Superior temporal gyrus (tissue), 1 donor: ENCODE data around the gene PNMA1.
A peak's percentile ranks its signal among the peaks of the same experiment; 100 is the strongest.

Experiments
- DNase-seq: peaks from one replicate; pipeline ENCODE4 v3.0.0-alpha.2; 2016; ENCODE audit errors: extremely low spot score

PNMA1 gene, protein sequence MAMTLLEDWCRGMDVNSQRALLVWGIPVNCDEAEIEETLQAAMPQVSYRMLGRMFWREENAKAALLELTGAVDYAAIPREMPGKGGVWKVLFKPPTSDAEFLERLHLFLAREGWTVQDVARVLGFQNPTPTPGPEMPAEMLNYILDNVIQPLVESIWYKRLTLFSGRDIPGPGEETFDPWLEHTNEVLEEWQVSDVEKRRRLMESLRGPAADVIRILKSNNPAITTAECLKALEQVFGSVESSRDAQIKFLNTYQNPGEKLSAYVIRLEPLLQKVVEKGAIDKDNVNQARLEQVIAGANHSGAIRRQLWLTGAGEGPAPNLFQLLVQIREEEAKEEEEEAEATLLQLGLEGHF

DNA sequence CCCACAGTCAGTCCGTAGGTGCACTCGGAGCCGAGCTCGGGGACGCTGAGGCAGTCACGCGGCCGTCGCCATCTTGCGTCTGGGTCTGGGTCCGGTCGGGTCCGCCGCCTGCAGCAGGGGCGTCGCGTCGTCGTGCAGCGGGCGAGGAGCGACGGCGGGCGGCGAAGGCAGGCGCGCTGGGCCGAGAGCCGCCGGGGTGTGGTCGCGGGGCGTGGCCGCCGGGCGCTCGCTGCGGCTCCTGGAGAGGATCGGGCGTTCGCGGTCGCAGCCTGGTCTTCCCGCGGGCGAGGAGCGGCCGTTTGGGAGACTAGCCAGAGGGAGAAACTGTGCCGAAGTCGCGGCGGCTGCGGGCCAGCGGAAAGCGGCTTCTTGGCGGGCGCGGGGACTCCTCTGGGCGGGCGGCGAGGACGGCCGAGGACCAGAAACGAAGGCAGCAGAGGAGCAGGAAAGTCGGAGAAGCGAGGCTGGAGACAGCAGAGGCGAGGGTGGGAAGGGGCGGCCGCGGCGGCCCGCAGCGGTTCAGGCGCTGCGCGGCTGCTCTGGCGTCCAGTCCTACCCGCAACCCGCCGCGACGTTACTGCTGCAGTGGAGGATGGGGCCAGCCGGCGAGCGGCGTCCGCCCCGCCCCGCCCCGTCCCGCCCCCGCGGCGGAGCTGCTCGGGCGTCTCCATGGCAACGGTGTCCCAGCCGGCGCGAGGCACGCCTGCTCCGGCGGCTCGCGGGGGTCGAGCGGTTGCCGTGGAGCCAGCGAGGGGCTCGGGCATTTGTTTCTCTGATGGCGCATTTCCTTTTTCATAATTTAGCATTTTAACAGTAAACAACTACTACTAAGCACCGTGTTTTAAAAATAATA, at the start of gene PNMA1:
PNMA1 (minus strand) TSS at position 582 of the 853 bp plus-strand sequence. CDS start 745 bp downstream, outside the sequence.
- DNase-seq = peak; percentile 86

DNA sequence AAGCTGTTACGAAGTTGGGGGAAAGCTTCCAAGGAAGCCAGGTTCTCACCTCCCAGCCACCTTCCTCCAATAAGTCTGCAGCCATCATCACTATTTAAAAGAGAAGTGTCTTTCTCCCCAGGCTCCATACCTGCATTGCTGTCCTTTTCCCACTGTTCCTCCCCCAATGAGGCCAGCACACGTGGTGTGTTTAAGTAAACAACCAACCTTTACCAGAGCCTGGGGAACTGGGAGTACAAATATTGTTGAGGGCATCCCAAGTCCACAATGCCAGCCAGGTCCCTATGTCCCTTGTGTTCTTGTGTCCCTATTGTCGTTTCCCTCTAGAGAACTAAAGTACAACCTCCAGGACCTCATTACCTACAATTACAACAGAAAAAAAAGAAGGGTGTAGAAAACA, 49.2 kb upstream of the PNMA1 start:
- DNase-seq = no peak

DNA sequence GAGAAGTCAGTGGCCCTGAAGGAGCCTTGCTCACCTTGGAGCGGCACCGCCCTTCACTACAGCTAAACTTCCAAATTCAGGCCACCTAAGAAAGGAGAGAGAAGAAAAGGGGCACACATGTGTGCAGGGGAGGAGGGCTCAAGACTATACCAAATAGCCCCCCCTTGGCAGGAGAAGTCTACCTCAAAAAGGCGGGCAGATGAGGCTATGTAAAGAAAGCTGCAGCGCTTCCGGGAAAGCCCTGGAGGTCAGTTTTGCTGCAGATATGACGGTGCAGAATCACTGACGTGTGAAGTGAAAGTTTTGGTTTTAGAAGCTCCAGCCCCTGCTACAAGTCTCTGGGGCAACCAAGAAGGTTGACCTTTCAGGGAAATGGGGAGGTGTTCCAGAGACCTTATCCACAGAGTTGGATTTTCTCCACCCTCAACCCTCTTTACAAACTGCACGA, 48.2 kb upstream of the PNMA1 start:
- DNase-seq = no peak

DNA sequence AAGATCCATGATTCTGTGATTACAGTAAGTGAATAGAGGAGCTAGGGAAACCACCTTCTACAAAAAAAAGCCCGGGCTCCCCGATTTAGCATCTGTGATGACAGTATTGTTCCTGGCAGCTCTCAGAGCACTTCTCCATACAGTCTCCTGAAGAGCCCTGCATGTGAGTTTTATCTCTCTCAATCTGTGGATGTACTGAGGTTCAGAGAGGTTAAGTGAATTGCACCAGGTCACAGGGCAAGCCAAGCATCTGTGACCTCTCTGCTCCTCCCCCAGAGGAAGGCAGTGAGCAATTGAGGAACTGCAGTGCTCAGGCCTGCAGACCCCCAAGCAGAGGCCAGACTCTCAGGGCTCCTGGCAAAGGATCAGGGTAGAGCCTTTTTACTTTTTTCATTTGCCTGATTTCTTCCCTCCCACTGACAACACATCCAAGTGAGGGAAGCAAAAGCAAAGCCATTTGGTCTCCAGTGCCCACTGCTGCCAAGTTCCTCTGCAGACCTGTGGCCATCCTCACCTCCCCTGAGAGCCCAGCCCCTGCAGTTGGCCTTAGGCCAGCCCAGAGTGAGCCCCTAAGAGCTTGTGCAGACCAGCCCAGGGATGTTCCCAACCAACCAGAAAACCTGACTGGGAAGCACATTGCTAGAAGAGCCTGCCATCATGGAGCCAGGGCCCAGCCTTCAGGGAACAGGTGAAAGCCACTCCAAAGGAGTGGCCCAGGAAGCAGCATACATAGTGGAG, 47.6 kb upstream of the PNMA1 start:
- no peak for DNase-seq

DNA sequence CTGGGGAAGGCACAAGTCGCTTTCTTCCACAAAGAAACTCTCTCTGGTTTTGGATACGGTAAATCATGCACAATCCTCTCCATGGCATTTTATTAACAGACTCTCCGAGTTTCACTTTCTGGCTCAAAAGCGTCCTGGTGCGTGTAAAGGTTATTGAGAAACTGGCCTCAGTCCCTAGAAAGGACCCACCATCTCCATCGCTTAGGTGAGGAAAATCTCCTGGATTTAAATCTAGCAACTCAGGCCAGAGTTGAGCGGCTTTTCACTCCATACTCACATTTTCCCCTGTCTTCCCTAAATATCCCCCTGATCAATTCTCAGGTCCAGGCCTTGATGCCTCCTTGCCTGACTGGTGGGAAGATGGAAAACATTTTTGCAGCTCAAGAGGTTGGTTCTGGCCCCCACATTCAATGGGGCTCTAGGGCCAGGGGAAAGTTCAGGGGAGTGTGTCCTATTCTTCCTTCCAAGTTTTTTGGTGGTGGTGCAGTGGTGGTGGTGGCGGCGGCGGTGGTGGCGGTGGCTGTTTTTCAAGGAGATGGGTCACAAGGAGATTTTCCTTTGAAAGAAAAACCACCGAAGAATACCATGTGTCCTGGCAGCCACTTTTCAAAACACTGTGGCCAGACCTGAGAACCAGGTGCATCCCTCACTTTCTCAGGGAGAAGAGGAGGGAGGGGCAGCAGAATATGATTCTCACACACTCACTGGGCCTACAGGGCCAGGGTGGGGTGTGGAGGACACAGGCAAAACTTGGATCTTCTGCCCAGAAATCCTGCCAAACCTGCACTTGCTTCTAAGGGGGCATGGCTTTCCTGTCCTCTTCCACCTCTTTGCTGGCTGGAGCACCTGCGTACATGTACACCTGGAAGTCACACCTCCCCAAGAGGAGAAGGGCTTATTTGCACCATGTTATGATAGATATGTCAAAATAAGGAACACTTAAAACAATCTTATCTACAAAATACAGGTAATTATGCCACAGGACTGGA, 46.7 kb upstream of the PNMA1 start:
- DNase-seq = no peak

DNA sequence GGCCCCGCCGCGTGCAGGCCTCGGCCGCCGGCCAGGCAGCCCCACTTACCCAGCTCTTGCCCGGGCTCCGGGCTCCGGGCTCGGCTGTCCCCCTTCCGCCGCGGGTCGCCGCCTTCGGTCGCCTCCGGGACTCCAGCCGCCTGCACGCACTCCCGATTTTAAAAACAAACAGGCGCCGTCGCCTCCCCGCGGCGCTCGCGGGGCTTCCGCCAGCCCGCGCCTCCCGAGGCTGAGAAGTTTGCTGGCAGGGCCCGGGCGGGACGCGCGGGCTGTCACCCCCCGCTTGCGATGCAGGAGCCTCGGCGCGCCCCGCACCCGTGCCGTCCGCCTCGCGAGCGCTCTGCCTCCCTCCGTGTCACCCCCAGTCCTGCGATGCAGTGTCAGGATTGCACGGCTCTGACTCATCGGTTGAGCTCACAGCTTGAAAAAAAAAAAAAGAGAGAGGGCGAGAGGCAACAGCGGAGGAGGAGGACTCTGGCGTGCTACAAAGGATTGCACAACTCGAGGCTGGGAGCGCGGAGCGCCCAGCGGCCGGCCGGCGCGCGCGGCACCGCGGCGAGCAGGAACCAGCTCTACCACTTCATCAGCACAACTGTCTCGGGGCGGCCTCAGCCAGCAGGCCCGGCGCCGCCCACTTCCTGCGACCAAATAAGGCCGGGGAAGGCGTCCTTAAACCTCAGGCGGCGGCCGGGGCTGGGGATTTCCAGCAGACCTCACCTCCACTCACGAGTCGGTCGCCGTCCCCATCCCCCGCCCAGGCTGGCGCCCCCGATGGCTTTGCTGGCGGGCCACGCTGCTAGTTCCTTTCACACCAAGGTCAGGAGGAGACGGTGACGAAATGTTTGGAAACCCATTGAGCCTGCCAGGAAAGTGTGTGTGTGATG, 45.8 kb upstream of the PNMA1 start:
- DNase-seq = peak; percentile 89

DNA sequence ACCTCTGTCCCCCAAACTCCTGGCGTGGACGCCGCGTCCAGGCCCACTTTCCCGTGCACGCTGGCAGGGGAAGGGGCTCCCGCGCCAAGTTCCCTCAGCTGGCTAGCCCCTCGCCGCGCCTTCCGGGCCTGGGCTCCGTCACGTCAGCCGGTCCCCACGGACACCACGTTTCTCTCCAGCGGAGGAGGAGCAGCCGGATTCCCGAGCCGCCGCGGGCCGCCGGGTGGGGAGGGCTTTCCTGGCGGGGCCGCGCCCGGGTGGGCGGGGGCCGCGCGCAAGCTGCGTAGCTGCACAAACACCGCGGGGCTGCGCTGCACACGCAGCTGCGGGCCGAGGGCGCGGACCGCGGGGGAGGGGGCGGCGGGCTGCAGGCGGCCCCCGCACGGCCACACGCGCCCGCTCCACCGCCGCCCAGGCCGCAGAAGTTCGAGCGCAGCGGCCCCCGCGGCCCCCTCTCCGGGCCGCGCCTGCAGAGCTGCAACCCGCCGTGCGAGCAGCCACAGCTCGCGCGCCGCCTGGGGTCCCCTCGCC, 45.1 kb upstream of the PNMA1 start:
- DNase-seq = peak; percentile 52

DNA sequence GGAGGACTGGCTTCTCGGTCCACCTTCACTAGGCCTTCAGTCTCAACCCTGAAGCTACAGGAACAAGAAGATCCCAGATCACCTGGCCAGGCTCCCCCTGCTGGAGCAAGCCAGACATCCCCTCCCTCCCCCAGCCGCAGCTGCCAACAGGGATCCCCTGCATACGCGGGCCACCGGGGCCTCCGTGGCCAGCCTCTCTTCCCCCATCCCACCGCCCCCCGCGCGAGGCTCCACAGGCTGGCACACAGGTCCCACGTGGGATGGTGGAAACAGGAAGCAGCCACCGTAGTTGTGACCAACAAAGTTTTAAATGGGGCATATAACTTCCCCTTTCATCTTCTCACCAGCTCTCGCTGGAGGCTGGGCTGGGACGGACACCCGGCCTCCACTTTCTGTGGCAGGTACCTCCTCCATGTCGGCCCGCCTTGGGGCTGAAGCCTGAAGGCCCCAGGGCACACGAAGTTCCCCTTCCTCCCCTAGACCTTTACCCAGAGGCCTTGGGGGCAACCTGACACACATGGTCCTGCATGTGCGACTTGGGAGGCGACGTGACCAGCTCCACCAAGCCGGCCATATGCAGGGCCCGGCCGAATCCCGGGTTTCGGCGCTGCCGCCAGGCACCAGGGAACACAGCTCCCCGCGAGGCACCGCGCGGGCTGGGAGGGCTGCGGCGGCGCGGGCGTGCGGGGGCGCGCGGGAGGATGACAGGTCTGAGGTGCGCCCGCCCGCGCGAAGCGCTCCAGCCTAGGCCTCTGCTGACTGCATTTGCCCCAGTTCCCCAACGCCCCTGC, 44.4 kb upstream of the PNMA1 start:
- peak; percentile 48 for DNase-seq

DNA sequence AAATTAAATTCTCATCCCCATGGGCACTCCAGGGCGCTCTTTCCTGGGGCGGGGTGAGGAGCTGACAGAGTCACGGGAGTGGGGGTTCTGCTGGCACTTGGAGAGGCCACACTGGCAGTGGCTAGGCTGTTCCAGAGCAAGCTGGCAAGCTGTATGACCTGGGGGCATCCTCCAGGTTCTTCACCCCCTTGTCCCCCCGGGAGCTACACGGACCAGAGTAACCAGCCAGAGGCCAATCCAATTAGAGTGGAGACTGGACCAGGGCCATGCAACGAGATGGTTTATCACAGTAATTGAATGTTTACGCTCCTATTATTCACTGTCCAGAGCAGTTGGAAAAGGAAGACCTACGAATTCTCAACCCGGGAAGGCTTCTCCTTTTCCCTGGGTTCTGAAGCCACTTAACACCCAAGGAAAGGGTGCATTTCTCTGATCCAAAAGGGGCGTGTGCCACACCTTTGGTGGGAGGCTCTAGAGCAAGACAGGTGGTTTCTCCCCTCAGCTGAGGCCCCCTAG, 43.8 kb upstream of the PNMA1 start:
- no peak for DNase-seq

DNA sequence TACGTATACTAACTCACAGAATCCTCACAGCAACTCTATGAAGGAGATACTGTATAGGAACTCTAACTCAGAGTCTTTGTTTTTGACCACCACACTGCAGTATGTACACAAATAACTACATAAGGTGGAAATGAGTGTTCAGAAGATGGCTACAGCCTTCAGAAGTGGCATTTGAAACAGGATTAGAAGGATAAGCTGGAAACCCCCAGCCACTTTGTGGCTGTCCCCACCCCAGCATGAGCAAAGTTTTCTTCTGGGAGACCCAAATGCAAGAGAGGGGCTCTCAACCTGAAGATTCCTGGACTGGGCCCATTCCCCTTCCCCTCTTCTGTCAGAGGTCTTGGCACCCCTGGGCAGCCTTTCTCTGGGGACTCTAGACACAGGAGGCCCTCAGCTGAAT, 43.2 kb upstream of the PNMA1 start:
- DNase-seq = no peak

DNA sequence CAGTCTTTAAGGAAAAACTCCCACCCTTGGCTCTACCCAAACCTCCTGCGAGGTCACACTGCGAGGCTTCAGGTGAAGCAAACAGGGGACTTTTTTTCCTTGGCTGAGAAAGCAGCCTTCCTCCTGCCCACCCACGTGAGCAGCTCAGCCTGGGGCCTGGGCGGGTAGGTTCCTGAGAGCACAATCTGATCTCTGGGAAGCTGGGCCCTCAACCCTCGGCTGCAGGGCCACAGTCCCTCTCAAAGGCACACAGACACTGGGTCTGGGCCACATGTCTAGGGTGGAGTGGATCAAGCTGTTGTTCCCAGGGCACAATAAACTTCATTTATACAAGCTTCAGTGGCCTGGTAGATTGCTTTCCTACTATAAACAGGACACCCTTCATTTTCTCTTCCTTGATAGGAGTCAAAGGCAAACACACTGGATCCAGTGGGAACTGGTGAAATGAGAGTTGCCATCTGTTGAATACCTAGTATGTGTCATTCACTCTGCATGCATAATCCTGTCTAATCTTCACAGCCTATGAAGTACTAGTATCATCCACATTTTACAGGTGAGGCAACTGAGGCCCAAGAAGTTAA, 41.3 kb upstream of the PNMA1 start:
- DNase-seq = peak; percentile 81

DNA sequence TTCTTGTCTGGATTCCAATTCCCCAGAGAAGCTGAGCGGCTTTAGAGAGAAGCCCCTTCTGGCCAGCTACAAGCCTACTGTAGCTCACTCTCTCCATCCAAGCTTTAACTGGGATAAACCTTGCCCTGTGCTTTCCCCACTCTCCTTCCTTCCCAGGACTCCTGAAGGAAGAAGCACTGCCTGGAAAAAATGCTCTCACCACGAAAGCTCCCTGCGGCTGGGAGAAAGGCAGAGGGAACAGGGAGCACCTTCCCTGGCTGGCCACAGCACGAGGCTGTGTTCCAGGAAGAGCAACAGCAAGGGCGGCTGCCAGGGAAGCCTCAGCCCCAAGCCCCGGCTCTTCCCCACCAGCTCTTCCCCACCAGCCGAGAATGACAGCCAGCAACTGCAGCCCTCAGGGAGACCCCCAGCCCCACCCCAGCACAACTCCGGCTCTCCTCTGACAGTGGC, 40.8 kb upstream of the PNMA1 start:
- no peak for DNase-seq

DNA sequence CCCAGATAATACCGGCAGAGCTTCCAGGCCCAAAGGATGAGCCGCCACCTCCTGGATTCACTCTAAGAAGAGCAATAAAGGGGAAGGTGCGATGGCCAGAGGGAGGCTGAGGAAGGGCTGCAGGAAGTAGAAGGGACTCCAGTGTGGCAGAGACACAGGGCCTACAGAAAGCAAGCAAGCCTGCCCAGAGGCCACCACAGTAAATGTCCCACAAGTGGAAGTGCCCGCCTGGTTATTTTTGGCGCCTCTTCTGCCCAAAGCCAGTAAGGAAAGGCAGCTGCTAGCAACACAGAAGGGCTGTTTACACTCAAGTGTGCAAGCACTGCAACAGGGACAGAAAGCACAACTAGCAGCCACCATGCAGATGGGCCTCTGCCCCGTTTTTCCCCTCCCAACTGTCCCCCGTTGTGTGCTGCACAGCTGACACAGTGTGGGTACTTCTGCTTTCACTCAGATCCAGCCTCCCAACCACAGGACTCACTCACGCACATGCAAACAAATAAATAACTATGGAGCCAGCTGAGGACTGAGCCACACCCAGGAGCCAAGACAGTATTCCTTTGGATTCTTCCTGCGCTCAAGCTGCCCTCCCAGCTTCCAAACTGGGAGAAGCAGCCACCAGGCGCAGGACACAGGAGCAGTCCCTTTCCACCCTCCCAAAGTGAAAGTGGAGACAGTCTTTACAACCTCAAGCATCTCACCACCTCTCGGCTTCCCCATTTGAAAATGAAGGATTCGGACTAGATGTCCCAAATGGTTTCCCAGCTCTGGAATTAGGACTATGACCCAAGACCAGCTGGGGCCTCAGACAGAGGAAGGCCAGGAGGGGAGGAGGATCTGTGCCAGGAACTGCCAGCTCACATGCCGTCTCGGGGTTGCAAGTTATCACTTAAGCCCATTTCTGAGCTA, 40.0 kb upstream of the PNMA1 start:
- DNase-seq = peak; percentile 69

DNA sequence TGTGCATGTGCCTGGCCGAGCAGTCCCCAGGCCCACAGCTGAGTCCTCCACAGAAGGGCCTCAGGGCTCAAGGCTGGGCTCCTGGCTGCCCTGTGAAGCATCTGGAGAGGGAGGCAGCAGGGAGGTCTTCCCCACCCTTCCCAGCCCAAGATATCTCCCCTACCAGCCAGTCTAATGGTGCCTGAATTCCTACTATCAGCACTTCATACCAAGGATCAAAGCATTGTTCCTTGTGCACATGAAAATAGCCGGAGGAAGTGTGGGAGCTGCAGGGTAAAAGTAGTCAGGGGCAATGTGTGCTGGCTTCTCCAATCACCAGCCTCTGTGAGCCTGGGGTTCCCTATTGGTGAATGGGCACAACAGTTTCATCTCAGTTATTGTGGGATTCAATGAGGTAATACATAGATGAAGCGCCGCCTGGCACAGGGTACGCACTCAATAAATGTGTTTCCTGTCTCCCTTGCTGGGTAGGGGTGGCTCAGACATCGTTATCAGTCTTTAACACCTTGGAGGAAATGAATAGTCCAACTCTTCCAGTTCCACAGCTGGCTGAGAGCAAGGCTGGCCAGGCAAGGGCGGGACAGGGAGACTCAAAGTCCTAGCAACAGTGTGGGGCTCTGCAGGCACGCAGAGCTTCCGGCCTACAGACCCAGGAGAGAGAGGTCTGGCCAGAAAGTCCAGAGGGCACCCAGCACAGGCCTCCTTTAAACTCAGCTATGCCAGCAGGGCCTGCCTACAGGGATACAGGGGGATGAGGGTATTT, 39.1 kb upstream of the PNMA1 start:
- peak; percentile 42 for DNase-seq

DNA sequence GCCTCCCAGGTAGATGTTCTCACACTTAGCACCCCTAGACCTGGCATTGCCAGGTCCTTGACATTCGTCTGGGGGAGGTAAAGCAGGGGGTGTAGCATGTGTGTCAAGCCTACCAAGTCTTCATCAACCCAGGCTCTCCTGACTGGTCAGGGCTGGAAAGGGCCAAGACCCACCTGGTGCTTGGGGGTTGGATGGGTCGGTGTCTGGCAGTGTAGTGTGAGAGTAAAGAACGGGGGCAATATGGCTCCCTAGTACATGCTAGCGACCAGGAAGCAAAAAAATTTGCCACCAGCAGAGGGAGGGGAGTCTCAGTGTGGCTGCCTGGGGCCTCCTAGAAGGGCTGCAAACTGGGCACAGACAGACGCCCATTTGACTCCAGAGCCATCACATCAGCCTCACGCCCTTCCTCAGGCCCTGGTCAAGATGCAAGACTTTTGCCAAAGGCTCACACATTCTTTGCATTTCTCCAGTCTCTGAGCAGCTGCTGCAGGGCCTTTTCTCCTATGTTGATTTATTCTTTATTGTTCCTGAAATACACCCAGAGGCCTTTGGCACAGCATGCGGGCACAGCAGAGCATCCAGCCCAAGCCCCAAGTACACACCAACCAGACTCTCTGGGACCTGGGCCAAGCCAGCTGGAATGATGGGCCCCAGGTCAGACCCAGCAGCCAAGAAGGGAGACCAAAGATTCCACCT, 38.3 kb upstream of the PNMA1 start:
- DNase-seq = peak; percentile 52
